ENCODE measurements around the gene HBS1L. TPM values are rescaled to one million over a fixed set of nuclear protein-coding genes. Genes with fewer than 3 reads are reported as not detected.

The HBS1L gene
- total RNA-seq, 4 donors from 2014 or later, result 39.2 to 54.8 (median 47.0) TPM

DNA sequence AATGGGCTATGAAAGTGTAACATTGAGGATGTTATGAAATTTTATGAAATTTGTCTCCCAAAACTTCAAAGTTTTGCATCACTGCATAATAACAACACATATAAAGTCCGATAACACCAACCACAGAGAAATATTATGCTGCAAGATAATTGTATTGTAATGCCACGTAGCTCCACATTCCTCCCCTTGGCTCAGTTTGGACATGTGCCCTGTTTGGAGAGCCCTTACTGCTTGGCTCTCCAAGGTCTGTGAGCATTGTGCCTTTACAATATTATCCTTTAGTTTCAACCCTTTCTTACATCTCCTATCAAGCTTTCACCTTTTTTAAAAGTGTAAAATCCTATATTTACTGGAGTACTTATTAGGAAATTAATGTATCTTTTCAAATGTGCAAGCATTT lies 10.8 kb downstream of the HBS1L start:
- ATAC-seq (ENCODE audit: low FRiP score) (no peak), DNase-seq (ENCODE audit: low spot score) (no peak)
- TF ChIP-seq, protein P1, sequence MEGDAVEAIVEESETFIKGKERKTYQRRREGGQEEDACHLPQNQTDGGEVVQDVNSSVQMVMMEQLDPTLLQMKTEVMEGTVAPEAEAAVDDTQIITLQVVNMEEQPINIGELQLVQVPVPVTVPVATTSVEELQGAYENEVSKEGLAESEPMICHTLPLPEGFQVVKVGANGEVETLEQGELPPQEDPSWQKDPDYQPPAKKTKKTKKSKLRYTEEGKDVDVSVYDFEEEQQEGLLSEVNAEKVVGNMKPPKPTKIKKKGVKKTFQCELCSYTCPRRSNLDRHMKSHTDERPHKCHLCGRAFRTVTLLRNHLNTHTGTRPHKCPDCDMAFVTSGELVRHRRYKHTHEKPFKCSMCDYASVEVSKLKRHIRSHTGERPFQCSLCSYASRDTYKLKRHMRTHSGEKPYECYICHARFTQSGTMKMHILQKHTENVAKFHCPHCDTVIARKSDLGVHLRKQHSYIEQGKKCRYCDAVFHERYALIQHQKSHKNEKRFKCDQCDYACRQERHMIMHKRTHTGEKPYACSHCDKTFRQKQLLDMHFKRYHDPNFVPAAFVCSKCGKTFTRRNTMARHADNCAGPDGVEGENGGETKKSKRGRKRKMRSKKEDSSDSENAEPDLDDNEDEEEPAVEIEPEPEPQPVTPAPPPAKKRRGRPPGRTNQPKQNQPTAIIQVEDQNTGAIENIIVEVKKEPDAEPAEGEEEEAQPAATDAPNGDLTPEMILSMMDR (IDR thresholded peaks at IDR 0.05), result no peak

DNA sequence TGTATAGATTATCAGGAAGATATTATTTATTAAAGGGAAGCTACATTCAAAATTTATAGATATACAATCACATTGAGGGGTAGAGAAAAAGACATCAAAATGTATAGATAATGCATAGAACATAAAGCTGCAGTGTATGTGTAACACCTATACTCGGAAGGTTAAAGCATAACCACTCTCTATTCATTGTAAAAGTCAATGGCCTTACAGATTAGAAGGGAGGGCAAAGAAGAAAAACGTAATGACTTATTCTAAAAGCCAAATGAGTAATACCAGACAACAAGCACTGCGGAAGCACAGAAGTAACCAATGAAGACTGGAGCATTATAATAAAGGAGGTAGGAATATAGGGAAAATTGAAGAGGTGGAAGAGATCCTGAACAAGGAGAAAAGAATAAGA lies 11.3 kb downstream of the HBS1L start:
- DNase-seq (ENCODE audit: low spot score) (no peak), ATAC-seq (ENCODE audit: low FRiP score) (no peak)
- TF ChIP-seq, protein P1 (IDR thresholded peaks at IDR 0.05), result no peak

DNA sequence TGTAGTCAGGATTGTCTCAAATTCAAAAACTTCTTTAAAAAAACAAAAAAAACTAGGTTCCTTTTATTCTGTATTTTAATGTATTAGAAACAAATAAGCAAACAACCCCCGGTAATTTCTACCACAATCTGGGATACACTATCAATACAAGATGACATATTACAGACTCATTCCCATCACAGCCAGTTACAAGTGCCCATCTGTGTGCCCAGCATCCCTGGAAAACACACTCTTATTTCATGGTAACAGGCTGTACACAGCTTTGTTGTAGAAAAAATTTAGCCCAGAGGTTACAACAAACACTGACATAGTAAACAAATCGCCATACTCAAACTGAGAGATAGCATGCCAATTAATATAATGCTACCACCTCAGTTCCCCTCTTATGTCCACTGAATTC lies 16.3 kb downstream of the HBS1L start:
- no peak for ATAC-seq (ENCODE audit: low FRiP score)
- TF ChIP-seq, protein P1 (IDR thresholded peaks at IDR 0.05), result no peak
- no peak for DNase-seq (ENCODE audit: low spot score)

DNA sequence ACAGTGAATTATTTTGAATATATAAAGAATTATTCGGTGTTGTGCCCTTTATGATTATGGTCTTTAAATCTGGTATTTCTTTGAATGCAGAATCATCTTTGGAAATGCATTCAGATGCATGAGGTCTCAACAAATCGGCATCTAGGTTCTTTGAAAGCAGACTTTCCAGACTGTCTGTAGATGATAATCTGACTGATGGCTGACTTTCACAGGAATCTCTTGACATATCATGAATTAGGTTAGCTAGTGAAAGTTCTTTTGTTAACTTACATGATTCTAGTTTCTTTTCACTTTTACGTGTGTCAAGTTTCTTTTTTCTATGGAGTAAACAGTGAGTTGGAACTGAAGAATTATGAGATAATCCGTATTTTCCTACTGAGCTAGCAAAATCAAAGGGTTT lies 17.1 kb downstream of the HBS1L start:
- DNase-seq (ENCODE audit: low spot score) (no peak), ATAC-seq (ENCODE audit: low FRiP score) (no peak)
- TF ChIP-seq, protein P1 (IDR thresholded peaks at IDR 0.05), result no peak

DNA sequence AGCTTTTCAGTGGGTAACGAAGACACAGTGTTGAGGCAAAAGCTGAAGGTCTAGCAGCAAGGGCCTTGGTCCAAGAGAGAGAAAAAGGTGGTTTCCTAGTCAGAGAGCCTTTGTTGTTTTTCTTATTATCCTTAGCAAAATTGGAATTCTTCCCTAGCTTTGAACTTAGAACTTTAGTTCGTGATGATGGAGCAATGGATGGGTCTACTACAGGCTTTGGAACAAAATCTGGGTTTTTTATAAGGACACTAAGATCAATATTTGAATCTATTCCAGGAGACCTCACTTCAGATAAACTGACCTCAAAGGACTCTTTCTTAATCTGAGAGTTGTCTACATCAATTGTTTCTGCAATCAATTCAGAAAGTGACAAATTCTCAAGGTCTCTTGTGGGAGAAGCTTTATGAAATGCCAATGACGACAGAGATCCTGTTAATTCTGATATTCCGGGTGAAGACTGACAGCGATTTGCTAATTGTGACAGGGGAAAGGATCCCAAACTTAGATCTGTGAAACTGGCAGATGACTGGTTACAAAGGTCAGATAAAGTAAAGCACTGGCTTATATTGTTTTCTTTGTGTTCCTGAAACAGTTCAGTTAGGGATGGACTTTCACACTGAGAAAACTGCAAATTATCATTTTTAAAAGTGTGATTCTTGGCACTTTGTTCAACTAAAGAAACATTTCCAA lies 17.7 kb downstream of the HBS1L start:
- ATAC-seq (ENCODE audit: low FRiP score) (no peak), DNase-seq (ENCODE audit: low spot score) (no peak)
- TF ChIP-seq, protein P1 (IDR thresholded peaks at IDR 0.05), result no peak

DNA sequence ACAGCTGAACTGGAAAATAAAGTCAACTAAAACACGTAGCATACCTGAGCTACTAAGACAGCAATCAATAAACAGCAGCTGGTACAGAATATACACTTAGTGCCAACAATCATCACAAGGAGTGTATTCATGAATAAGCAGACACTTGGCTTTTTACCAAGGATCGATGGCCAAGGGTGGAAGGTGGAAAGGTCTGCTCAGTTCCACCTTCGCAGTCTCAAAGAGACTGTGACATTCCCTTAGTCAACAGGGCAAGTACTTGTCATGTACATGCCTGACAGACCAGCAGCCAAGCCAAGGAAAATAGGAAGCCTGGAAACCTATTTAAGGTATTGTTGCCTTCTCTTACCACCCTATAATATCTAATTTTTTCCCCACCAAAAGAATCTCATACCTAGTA lies 21.4 kb downstream of the HBS1L start:
- ATAC-seq (ENCODE audit: low FRiP score) (no peak), DNase-seq (ENCODE audit: low spot score) (no peak)
- TF ChIP-seq, protein P1 (IDR thresholded peaks at IDR 0.05), result no peak

DNA sequence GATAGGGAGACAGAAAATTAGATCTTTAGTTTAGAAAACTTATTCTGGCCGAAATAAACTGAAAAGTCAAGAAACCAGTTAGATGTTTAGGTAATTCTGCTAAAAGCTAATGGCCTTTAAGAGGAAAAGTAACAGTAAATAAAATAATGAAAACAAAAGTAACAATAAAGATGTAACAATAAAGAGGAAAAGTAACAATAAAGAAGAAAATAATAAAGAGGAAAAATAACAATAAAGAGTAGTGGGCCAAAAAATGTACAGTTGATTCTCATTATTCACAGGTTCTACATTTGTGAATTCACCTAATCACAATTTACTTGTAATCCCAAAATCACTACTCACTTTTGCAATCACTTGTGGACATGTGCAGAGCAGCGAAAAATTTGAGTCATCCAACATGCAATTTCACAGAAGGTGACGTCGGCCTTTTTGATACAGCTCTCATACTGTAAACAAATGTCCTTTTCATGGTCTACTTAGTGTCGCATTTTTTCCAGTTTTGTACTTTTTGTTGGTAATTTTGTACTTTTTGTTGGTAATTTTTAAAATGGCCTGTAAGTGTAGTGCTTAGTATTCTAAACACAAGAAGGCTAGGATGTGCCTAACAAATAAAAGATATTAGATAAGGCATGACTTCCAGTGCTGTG lies 24.0 kb downstream of the HBS1L start:
- ATAC-seq (ENCODE audit: low FRiP score), result no peak
- TF ChIP-seq, protein P1 (IDR thresholded peaks at IDR 0.05), result no peak
- DNase-seq (ENCODE audit: low spot score), result no peak
